Colonic mucosa (tissue), 4 donors: ENCODE data around the gene NACC2. TPM values are rescaled to one million over a fixed set of nuclear protein-coding genes. Genes with fewer than 3 reads are reported as not detected.

Experiments
- DNase-seq: peaks from one replicate; pipeline ENCODE4 v3.0.0-alpha.2; 2020
- H3K27ac ChIP-seq: fragments of 200-600 bp; one replicate; pipeline ENCODE4 v1.8.0; 2021
- H3K27me3 ChIP-seq: fragments of 200-600 bp; one replicate; pipeline ENCODE4 v1.8.0; 2021
- H3K36me3 ChIP-seq: fragments of 200-600 bp; one replicate; pipeline ENCODE4 v1.8.0; 2021
- H3K4me1 ChIP-seq: fragments of 200-600 bp; one replicate; pipeline ENCODE4 v1.8.0; 2021; ENCODE audit warnings: mild to moderate bottlenecking
- H3K4me3 ChIP-seq: fragments of 200-600 bp; one replicate; pipeline ENCODE4 v1.8.0; 2021
- H3K9ac ChIP-seq, 2 donors: one replicate each; pipeline ENCODE4 v1.7.0; 2013; ENCODE audit warnings: control low read depth in 2 of 2, low read depth in 2 of 2, low read length in 2 of 2
- H3K9me3 ChIP-seq: fragments of 200-600 bp; one replicate; pipeline ENCODE4 v1.8.0; 2021
- CTCF ChIP-seq: fragments of 200-600 bp; IDR thresholded peaks from one replicate; pipeline ENCODE4 v1.8.0; 2022; ENCODE audit warnings: antibody characterized with exemption, mild to moderate bottlenecking
- intact Hi-C: fragments of 100-400 bp; cut with DNase I; formaldehyde crosslinking; loops from one replicate; pipeline ENCODE4 v1.14.1; 2022
- total RNA-seq, 2 donors: library from RNA; stranded (reverse); fragmentation: NEBNext Ultra II Directional in 1 of 2; extraction: Animal tissue kit (Norgen Biotek cat#: 25700) in 1 of 2; gene quantifications; one replicate each; pipeline ENCODE4 v1.2.1, GENCODE V29; 2021
- donor health status: healthy.
- donor health status: DM: no; HTN: no; CAD: no.
- donor health status: DM: no; HTN: no; CAD: no.

Gene NACC2
- total RNA-seq, 2 donors from 2014 or later: 20.3 to 21.0 TPM

DNA sequence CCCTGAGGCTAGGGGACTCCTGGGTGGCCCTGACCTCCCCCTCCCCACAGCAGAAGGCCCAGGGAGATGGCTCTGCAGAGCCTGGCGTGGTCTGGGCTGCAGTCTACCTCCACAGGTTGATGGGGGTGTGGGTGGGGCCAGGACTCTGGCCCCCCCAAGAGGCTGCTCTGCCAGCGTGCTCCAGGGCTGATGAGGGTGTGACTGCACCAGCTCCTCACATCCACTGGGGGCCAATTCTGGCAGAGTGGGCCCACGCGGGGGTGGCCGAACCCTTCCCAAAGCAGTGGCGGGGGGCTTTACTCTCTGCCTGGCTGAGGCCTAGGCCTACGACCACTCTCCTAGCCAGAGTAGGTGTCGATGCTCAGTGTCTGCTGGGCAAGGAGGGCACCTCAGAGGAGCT lies 105.9 kb downstream of the NACC2 start:
- no peak overlapping the region for H3K4me3 ChIP-seq
- TF ChIP-seq CTCF: no peak
- H3K27ac ChIP-seq: no peak overlapping the region
- DNase-seq: no peak
- H3K36me3 ChIP-seq: no peaks in the 10 kb centered on the region
- intact Hi-C loops: no loop called here
- H3K27me3 ChIP-seq: no peaks in the 10 kb centered on the region
- no peaks in the 10 kb centered on the region for H3K9me3 ChIP-seq
- peaks cover 21% of the 10 kb centered on the region for H3K4me1 ChIP-seq
- no peak overlapping the region for H3K9ac ChIP-seq

DNA sequence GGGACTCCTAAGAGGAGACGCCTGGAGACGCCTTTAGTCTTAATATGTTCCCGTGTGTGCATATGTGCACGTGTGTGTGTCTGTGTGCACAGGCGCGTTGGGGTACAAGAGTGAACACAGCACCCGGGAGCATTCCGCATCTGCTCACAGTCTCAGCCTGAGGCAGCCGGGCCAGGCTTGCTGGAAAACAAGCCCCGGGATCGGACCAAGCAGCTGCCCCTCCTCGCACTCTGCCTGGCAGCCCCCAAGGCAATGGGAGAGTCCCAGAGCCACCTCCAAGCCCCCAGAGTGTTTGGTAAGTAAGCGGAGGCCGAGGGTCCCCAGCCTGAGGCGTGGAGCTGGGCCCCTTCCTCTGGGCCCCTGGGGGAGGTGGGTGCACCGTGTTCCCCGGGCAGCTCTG lies 106.6 kb downstream of the NACC2 start:
- Histone ChIP-seq H3K36me3 (no peaks in the 10 kb centered on the region), H3K27me3 (no peaks in the 10 kb centered on the region), H3K4me3 (no peak overlapping the region), H3K27ac (no peak overlapping the region), H3K9me3 (no peaks in the 10 kb centered on the region), H3K4me1 (peaks cover 18% of the 10 kb centered on the region), H3K9ac (no peak overlapping the region)
- no peak for TF ChIP-seq CTCF
- DNase-seq: no peak
- intact Hi-C loops: no loop called here

DNA sequence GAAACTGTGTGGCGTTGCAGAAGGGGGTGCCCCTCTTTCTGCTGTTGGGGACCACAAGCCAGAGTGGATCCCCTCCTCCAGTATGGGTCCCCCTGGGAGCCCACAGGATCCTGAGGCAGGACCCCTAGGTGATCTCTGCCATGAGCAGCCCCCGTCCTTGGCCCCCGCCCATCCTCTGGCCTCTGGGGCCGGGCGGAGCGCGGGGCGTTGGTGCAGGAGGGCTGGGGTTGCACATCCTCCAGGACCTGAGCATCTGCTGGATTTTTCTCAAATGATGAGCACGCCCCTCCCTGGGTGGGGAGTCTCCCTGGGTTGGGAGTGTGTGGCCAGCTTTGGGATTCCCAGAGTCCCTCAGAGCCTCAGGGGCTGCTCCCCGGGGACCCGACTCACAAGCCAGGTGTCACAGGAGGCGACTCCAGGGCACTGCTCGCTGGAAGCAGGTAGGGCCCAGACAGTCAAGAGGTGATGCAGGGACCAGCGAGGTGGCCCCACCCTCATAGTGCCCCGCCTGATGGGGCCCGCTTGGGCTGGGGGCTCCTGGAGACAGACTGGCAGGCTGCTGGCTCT lies 107.2 kb downstream of the NACC2 start:
- peaks cover 14% of the 10 kb centered on the region for H3K4me1 ChIP-seq
- no peak overlapping the region for H3K9ac ChIP-seq
- intact Hi-C loops: no loop called here
- no peaks in the 10 kb centered on the region for H3K36me3 ChIP-seq
- no peak for TF ChIP-seq CTCF
- no peaks in the 10 kb centered on the region for H3K27me3 ChIP-seq
- H3K4me3 ChIP-seq: no peak overlapping the region
- DNase-seq: no peak
- no peaks in the 10 kb centered on the region for H3K9me3 ChIP-seq
- H3K27ac ChIP-seq: no peak overlapping the region

GRCh38 chr9:135986605-135987004 lies 108.5 kb downstream of the NACC2 start:
- no peaks in the 10 kb centered on the region for H3K9me3 ChIP-seq
- no peak overlapping the region for H3K9ac ChIP-seq
- no peak overlapping the region for H3K27ac ChIP-seq
- intact Hi-C loops: no loop called here
- no peaks in the 10 kb centered on the region for H3K36me3 ChIP-seq
- TF ChIP-seq CTCF: no peak
- DNase-seq: no peak
- H3K27me3 ChIP-seq: no peaks in the 10 kb centered on the region
- H3K4me1 ChIP-seq: peaks cover 3% of the 10 kb centered on the region
- no peak overlapping the region for H3K4me3 ChIP-seq

DNA sequence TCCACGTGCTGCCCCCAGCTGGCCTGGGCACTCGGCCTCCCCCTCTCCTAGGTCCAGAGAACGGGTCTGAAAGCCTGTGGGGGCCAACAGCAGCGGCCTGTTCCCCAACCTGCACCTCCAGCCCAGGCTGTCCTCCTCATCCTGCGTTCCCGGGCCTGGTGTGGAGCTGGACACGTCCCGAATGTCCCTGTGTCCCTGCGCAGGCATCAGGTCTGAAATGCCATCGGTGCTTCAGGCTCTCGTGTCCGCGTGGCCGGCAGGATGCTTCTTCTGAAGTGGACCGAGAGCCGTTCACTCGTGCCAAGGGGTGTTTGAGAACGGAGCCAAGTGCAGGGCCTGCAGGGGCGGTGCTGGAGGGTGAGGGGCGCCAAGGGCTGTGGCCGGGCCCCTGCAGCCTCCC lies 109.2 kb downstream of the NACC2 start:
- no peaks in the 10 kb centered on the region for H3K27me3 ChIP-seq
- H3K9ac ChIP-seq: no peak overlapping the region

More for the DNA sequence above, 109.2 kb downstream of the NACC2 start:
- intact Hi-C loops: no loop called here
- Histone ChIP-seq H3K4me1 (peaks cover 3% of the 10 kb centered on the region), H3K9me3 (no peaks in the 10 kb centered on the region), H3K27ac (no peak overlapping the region), H3K36me3 (no peaks in the 10 kb centered on the region), H3K4me3 (no peak overlapping the region)
- no peak for DNase-seq
- no peak for TF ChIP-seq CTCF
